HG03175 (cell line): ENCODE measurements around the gene REXO4.
A peak's percentile ranks its signal among the peaks of the same experiment; 100 is the strongest.

ENCODE experiments used
- ATAC-seq: cut with Tn5 transposase; IDR thresholded peaks from one replicate; pipeline ENCODE4 v1.9.1; 2021; ENCODE audit warnings: mild to moderate bottlenecking, moderate library complexity; ENCODE audit not compliant: unreplicated experiment

REXO4 gene

GRCh38 chr9:133370685-133371084 is 47.1 kb downstream of the REXO4 start:
- no peak for ATAC-seq

GRCh38 chr9:133369933-133370332 is 47.9 kb downstream of the REXO4 start:
- ATAC-seq: no peak

- no peak for ATAC-seq
Observed at GRCh38 chr9:133369422-133369821, 48.4 kb downstream of the REXO4 start.

DNA sequence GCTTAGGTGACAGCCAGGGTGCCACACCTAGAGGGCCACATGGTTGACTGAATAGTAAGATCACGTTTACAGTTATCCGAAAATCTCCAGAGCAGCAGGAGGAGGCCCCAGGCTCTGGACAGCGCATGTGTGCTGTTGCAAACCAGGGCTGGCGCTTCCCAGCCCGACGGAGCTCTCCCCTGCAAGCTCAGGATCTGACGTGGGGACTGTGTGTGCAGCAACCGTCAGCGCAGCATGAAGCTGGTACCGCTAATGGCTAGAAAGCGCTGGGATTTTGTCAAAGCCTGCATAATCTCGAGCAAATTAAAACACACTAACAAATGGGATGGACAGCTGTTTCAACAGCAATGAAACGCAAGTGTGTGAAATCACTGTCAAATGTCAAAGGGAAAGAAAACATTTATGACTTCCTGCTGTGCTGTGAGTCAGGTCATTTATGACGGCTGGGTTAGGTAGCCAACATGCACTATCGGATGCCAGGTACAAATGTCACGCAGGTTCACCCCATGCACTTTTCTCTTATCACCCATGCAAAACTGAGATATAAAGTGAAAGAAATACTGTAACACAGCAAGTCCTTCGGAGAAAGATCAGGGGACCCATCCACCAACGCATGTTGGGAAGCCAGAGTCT is 49.4 kb downstream of the REXO4 start:
- no peak for ATAC-seq

- no peak for ATAC-seq
Observed at GRCh38 chr9:133367778-133368177, 50.0 kb downstream of the REXO4 start.

DNA sequence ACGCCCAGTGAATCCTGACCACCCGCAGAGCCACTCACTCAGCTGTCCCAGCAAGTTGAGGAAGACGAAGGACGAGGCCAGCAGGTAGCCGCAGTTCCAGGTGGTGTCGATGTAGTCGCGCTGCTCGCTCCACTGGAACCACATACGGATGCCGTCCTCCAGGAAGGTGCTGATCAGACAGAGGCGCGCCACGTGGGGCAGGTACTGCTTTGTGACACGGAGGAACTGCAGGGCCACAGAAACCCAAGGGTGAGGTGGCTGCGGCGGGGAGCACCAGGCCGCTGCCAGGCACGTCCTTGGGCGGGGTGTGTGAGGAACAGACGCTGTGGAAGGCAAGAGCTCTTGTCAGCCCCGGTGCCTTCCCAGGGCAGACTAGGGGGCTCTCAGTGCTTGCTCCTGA is 50.6 kb downstream of the REXO4 start:
- ATAC-seq: no peak

GRCh38 chr9:133366435-133366834 is 51.4 kb downstream of the REXO4 start:
- ATAC-seq: no peak

GRCh38 chr9:133362359-133363044 is 55.3 kb downstream of the REXO4 start:
- ATAC-seq: no peak

- ATAC-seq: no peak
Observed at GRCh38 chr9:133361507-133362092, 56.2 kb downstream of the REXO4 start.

GRCh38 chr9:133360400-133361393 is 57.1 kb downstream of the REXO4 start:
- ATAC-seq: no peak

DNA sequence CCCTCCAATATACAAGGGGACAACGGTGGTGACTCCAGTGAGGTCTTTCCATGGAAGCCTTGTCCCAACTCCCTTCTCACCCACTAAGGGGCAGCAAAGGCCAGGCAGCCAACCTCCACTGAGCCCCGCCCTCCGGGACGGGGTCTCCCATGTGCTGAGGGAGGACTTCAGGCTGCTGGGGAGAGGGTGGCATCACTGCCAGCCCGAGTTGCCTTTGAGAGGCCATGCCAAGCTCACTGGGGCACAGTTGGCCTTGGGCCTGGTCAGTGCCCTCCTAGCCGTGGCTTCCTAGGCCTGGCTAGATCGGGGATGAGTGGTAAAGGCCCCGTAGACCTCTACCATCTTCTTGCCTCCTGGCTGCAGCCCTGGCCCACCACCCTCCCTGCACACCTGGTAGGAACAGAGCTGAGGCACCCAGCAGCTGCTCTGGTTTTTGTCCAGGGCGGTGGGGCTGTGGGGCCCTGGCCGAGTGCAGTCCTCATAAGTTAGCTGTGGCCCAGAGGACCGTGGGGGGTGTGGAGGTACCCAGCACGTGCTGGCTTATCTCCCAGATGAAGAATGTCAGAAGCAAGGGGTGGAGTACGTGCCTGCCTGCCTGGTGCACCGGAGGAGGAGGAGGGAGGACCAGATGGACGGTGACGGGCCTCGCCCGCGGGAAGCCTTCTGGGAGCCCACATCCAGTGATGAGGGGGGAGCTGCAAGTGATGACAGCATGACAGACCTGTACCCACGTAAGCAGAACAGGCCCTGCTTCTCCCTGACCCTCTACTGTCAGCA is 58.2 kb downstream of the REXO4 start:
- ATAC-seq: no peak

- ATAC-seq: no peak
Observed at GRCh38 chr9:133357656-133358055, 60.2 kb downstream of the REXO4 start.

GRCh38 chr9:133356391-133357091 is 61.3 kb downstream of the REXO4 start, which contains the start of the genes SURF1 and SURF2:
SURF1 (minus strand) TSS chr9:133356487; CDS start chr9:133356453, 34 bp downstream.
SURF2 (plus strand) TSS chr9:133356550; CDS start chr9:133356593, 43 bp downstream.
- ATAC-seq: peak; percentile 77
